WTC11 (cell line): ENCODE data around the gene ASIC5.

Source experiments
- ETV6 ChIP-seq: sonication (generic); formaldehyde crosslinking; IDR thresholded peaks from 2 replicates; pipeline ENCODE4 v1.8.1; 2022; ENCODE audit warnings: mild to moderate bottlenecking, missing genetic modification reagents
- FOXK1 ChIP-seq: sonication (generic); formaldehyde crosslinking; IDR thresholded peaks from 2 replicates; pipeline ENCODE4 v1.8.0; 2022; ENCODE audit warnings: mild to moderate bottlenecking, moderate library complexity, missing genetic modification reagents
- HMGA2 ChIP-seq: fragments of 250-450 bp; sonication (Bioruptor Pico); IDR thresholded peaks from 2 replicates; pipeline ENCODE4 v1.4.0; 2021; ENCODE audit warnings: mild to moderate bottlenecking, moderate library complexity
- JUN ChIP-seq: sonication (generic); formaldehyde crosslinking; IDR thresholded peaks from 2 replicates; pipeline ENCODE4 v1.8.0; 2023; ENCODE audit warnings: mild to moderate bottlenecking, missing genetic modification reagents
- TEAD4 ChIP-seq: sonication (generic); formaldehyde crosslinking; IDR thresholded peaks from 2 replicates; pipeline ENCODE4 v1.8.0; 2022; ENCODE audit warnings: mild to moderate bottlenecking, missing genetic modification reagents
- TP53 ChIP-seq: sonication (generic); formaldehyde crosslinking; IDR thresholded peaks from 2 replicates; pipeline ENCODE4 v1.8.1; 2023; ENCODE audit warnings: mild to moderate bottlenecking, missing genetic modification reagents
- TF ChIP-seq, protein P1 (sequence below): sonication (generic); formaldehyde crosslinking; IDR thresholded peaks from 2 replicates; pipeline ENCODE4 v1.8.1; 2023; ENCODE audit warnings: mild to moderate bottlenecking, moderate library complexity, missing genetic modification reagents
- TF ChIP-seq, protein P2 (sequence below): sonication (generic); formaldehyde crosslinking; IDR thresholded peaks from 2 replicates; pipeline ENCODE4 v1.8.0; 2022; ENCODE audit warnings: missing genetic modification reagents
- TF ChIP-seq, protein P3 (sequence below): sonication (generic); formaldehyde crosslinking; IDR thresholded peaks from 2 replicates; pipeline ENCODE4 v1.8.0; 2022; ENCODE audit warnings: mild to moderate bottlenecking, missing genetic modification reagents
- TF ChIP-seq, protein P4 (sequence below): fragments of 200-600 bp; IDR thresholded peaks from 2 replicates; pipeline ENCODE4 v1.8.0; 2022; ENCODE audit warnings: antibody characterized with exemption

DNA sequence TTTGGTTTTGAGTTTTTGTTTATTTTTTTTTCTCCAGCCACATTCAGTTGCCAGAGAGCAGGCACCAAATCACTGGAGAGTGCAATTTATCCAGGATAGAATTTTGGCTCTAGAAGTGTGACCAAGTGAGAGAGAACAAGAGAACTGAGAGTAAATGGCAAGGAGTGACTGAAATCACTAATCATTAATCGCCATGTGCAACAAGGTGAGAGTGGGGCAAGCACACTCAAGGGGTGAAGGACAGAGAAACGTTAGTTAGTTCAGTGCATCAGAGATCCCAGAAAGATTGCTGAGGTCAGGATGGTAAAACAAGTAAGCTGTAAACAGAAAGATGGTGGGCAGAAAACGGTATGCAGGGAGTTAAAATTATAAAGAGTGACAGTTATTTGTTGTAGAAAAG, 17.8 kb upstream of the ASIC5 start:
- TF ChIP-seq FOXK1 (CRISPR knock-in tag) = no peak
- TF ChIP-seq ETV6 (CRISPR knock-in tag) = no peak
- TF ChIP-seq, protein P1, sequence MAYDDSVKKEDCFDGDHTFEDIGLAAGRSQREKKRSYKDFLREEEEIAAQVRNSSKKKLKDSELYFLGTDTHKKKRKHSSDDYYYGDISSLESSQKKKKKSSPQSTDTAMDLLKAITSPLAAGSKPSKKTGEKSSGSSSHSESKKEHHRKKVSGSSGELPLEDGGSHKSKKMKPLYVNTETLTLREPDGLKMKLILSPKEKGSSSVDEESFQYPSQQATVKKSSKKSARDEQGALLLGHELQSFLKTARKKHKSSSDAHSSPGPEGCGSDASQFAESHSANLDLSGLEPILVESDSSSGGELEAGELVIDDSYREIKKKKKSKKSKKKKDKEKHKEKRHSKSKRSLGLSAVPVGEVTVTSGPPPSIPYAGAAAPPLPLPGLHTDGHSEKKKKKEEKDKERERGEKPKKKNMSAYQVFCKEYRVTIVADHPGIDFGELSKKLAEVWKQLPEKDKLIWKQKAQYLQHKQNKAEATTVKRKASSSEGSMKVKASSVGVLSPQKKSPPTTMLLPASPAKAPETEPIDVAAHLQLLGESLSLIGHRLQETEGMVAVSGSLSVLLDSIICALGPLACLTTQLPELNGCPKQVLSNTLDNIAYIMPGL (CRISPR knock-in tag) = no peak
- TF ChIP-seq, protein P2, sequence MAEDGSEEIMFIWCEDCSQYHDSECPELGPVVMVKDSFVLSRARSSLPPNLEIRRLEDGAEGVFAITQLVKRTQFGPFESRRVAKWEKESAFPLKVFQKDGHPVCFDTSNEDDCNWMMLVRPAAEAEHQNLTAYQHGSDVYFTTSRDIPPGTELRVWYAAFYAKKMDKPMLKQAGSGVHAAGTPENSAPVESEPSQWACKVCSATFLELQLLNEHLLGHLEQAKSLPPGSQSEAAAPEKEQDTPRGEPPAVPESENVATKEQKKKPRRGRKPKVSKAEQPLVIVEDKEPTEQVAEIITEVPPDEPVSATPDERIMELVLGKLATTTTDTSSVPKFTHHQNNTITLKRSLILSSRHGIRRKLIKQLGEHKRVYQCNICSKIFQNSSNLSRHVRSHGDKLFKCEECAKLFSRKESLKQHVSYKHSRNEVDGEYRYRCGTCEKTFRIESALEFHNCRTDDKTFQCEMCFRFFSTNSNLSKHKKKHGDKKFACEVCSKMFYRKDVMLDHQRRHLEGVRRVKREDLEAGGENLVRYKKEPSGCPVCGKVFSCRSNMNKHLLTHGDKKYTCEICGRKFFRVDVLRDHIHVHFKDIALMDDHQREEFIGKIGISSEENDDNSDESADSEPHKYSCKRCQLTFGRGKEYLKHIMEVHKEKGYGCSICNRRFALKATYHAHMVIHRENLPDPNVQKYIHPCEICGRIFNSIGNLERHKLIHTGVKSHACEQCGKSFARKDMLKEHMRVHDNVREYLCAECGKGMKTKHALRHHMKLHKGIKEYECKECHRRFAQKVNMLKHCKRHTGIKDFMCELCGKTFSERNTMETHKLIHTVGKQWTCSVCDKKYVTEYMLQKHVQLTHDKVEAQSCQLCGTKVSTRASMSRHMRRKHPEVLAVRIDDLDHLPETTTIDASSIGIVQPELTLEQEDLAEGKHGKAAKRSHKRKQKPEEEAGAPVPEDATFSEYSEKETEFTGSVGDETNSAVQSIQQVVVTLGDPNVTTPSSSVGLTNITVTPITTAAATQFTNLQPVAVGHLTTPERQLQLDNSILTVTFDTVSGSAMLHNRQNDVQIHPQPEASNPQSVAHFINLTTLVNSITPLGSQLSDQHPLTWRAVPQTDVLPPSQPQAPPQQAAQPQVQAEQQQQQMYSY (CRISPR knock-in tag) = no peak
- TF ChIP-seq, protein P3, sequence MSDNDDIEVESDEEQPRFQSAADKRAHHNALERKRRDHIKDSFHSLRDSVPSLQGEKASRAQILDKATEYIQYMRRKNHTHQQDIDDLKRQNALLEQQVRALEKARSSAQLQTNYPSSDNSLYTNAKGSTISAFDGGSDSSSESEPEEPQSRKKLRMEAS (CRISPR knock-in tag) = no peak
- TF ChIP-seq, protein P4, sequence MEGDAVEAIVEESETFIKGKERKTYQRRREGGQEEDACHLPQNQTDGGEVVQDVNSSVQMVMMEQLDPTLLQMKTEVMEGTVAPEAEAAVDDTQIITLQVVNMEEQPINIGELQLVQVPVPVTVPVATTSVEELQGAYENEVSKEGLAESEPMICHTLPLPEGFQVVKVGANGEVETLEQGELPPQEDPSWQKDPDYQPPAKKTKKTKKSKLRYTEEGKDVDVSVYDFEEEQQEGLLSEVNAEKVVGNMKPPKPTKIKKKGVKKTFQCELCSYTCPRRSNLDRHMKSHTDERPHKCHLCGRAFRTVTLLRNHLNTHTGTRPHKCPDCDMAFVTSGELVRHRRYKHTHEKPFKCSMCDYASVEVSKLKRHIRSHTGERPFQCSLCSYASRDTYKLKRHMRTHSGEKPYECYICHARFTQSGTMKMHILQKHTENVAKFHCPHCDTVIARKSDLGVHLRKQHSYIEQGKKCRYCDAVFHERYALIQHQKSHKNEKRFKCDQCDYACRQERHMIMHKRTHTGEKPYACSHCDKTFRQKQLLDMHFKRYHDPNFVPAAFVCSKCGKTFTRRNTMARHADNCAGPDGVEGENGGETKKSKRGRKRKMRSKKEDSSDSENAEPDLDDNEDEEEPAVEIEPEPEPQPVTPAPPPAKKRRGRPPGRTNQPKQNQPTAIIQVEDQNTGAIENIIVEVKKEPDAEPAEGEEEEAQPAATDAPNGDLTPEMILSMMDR = no peak
- no peak for TF ChIP-seq JUN
- TF ChIP-seq TP53 = no peak
- no peak for TF ChIP-seq TEAD4 (CRISPR knock-in tag)
- no peak for TF ChIP-seq HMGA2 (CRISPR knock-in tag)
